DND-41 (cell line): ENCODE measurements around the gene XRN2.

Source experiments
- ATAC-seq: fragments of 200-7000 bp; cut with Tn5 transposase; 3 replicates; pipeline ENCODE4 v1.9.1; 2021; ENCODE audit warnings: low read depth; ENCODE audit not compliant: insufficient read depth
- DNase-seq: peaks from one replicate; pipeline ENCODE4 v3.0.0-alpha.2; 2020
- H2AFZ ChIP-seq: 2 replicates; pipeline ENCODE4 v1.6.0; 2012; ENCODE audit warnings: low read depth, low read length
- H3K27ac ChIP-seq: 2 replicates; pipeline ENCODE4 v1.5.1; 2012; ENCODE audit warnings: low read length, inconsistent platforms
- H3K27me3 ChIP-seq: fragments of 200-600 bp; sonication (generic); 2 replicates; pipeline ENCODE4 v1.6.0; 2012; ENCODE audit warnings: low read length, mild to moderate bottlenecking, inconsistent platforms; ENCODE audit not compliant: insufficient read depth, poor library complexity
- H3K36me3 ChIP-seq: 2 replicates; pipeline ENCODE4 v1.5.1; 2012; ENCODE audit warnings: low read length, inconsistent platforms; ENCODE audit not compliant: insufficient read depth
- H3K4me1 ChIP-seq: 2 replicates; pipeline ENCODE4 v1.5.1; 2012; ENCODE audit warnings: mild to moderate bottlenecking, low read length; ENCODE audit not compliant: insufficient read depth
- H3K4me2 ChIP-seq: 2 replicates; pipeline ENCODE4 v1.6.0; 2012; ENCODE audit warnings: mild to moderate bottlenecking, moderate library complexity, low read length, inconsistent platforms; ENCODE audit not compliant: insufficient read depth
- H3K4me3 ChIP-seq, 2 experiments: fragments of 200-600 bp in 1 of 2; shearing (Covaris generic) in 1 of 2; 2 replicates each; pipeline ENCODE4 v1.5.1; 2012 to 2016; ENCODE audit warnings: inconsistent platforms in 2 of 2, low read length in 2 of 2, mild to moderate bottlenecking in 2 of 2, low read depth in 1 of 2, moderate library complexity in 1 of 2
- H3K79me2 ChIP-seq: 2 replicates; pipeline ENCODE4 v1.6.0; 2012; ENCODE audit warnings: low read length, inconsistent platforms; ENCODE audit not compliant: insufficient read depth
- H3K9ac ChIP-seq: 2 replicates; pipeline ENCODE4 v1.6.0; 2012; ENCODE audit warnings: low read depth, mild to moderate bottlenecking, inconsistent platforms, low read length, moderate library complexity
- H3K9me3 ChIP-seq: 2 replicates; pipeline ENCODE4 v1.5.1; 2012; ENCODE audit warnings: low read length, moderate library complexity, mild to moderate bottlenecking, inconsistent platforms; ENCODE audit not compliant: insufficient read depth, severe bottlenecking
- H4K20me1 ChIP-seq: 2 replicates; pipeline ENCODE4 v1.6.0; 2012; ENCODE audit warnings: low read length; ENCODE audit not compliant: insufficient read depth
- EZH2 ChIP-seq: IDR thresholded peaks from 3 replicates; pipeline ENCODE4 v1.6.1; 2012; ENCODE audit warnings: borderline replicate concordance, low read depth, mild to moderate bottlenecking, moderate library complexity, low read length, inconsistent platforms; ENCODE audit not compliant: severe bottlenecking
- TF ChIP-seq, protein P1 (sequence below): IDR thresholded peaks from 2 replicates; pipeline ENCODE4 v1.5.1; 2012; ENCODE audit warnings: borderline replicate concordance, low read length, moderate library complexity, mild to moderate bottlenecking; ENCODE audit not compliant: poor library complexity, severe bottlenecking; ENCODE audit errors: extremely low read depth

XRN2 gene

DNA sequence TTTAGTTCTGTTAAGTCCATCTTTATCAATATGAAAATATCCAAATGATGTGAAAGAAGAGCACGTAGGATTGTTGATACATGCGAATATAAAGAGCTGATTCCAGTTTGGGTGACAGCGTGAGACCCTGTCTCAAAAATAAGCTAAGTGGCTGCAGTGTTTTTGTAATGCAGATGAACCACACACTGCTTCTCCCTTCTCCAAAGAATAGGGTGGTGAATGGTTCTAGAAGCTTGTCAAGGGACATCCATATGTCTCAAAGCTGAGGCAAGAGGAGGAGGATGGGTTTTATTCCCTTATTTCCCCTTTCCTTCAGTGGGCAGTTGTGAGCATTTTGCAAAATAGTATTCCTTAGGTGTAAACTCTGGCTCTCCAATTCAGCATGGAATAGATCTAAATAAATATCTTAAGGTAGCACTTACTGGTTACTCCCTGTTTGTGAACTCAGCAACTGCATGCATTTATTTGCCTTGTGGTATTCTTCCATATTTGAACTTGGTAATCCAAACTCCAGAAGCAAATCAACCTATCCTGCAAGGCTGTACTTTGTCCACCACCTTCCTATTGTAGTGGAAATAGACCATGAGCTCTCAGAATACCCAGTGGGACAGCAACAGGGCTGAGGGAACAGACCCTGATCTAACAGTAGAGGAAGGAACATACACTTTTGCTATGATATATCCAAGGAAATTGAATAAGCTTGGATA is 38.0 kb downstream of the XRN2 start:
- no peak for ATAC-seq
- H3K27ac ChIP-seq, result no peak overlapping the region
- no peaks in the 10 kb centered on the region for H3K27me3 ChIP-seq
- no peak overlapping the region for H3K4me2 ChIP-seq
- no peak overlapping the region for H3K4me3 ChIP-seq
- peaks cover 21% of the 10 kb centered on the region; the same call in 1 of the 2 replicates for H4K20me1 ChIP-seq
- TF ChIP-seq EZH2, result no peak
- TF ChIP-seq, protein P1, sequence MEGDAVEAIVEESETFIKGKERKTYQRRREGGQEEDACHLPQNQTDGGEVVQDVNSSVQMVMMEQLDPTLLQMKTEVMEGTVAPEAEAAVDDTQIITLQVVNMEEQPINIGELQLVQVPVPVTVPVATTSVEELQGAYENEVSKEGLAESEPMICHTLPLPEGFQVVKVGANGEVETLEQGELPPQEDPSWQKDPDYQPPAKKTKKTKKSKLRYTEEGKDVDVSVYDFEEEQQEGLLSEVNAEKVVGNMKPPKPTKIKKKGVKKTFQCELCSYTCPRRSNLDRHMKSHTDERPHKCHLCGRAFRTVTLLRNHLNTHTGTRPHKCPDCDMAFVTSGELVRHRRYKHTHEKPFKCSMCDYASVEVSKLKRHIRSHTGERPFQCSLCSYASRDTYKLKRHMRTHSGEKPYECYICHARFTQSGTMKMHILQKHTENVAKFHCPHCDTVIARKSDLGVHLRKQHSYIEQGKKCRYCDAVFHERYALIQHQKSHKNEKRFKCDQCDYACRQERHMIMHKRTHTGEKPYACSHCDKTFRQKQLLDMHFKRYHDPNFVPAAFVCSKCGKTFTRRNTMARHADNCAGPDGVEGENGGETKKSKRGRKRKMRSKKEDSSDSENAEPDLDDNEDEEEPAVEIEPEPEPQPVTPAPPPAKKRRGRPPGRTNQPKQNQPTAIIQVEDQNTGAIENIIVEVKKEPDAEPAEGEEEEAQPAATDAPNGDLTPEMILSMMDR, result no peak
- no peaks in the 10 kb centered on the region for H3K9me3 ChIP-seq
- no peak overlapping the region for H3K9ac ChIP-seq
- H3K79me2 ChIP-seq, result peaks cover 8% of the 10 kb centered on the region; the same call in 1 of the 2 replicates
- H3K36me3 ChIP-seq, result peaks cover 91% of the 10 kb centered on the region
- no peaks in the 10 kb centered on the region for H3K4me1 ChIP-seq
- H2AFZ ChIP-seq, result no peak overlapping the region
- no peak for DNase-seq

DNA sequence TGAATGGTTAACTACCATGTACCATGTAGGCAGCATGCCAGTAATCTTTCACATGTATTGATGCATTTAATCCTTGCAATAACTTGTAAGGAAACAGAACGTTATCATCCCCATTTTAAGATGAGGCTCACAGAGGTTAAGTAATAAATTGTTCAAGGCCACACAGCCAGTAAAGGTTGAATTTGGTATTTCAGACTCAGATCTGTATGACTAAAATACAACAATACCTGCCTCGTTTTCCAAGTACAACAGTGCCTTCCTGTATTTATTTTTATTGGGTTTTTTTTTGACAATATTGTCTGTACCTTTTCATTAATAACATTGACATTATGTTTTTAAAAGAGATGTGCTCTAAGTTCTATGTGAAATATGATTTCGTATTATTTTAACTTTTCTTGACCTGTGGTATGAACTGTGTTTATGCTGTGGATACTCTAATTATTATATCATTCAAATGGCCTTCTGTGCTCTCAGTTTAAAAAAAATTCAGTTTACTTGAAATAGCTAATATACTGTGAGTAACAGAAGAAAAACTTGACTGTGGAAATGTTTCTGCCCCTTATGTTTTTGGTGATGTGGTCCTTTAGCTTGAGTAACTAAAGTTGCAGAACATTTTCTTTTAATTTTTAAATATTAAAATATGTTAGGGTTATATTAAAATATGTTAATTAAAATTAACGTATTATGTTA is 39.7 kb downstream of the XRN2 start:
- Histone ChIP-seq H3K27me3 (no peaks in the 10 kb centered on the region), H3K4me2 (no peak overlapping the region), H3K9me3 (no peaks in the 10 kb centered on the region), H3K27ac (no peak overlapping the region), H3K9ac (no peak overlapping the region), H3K4me1 (no peaks in the 10 kb centered on the region), H3K79me2 (peaks cover 8% of the 10 kb centered on the region; the same call in 1 of the 2 replicates), H4K20me1 (peaks cover 11% of the 10 kb centered on the region; the same call in 1 of the 2 replicates), H2AFZ (no peak overlapping the region), H3K4me3 (no peak overlapping the region), H3K36me3 (peaks cover 90% of the 10 kb centered on the region)
- TF ChIP-seq, protein P1, result no peak
- no peak for TF ChIP-seq EZH2
- ATAC-seq (no peak), DNase-seq (no peak)

DNA sequence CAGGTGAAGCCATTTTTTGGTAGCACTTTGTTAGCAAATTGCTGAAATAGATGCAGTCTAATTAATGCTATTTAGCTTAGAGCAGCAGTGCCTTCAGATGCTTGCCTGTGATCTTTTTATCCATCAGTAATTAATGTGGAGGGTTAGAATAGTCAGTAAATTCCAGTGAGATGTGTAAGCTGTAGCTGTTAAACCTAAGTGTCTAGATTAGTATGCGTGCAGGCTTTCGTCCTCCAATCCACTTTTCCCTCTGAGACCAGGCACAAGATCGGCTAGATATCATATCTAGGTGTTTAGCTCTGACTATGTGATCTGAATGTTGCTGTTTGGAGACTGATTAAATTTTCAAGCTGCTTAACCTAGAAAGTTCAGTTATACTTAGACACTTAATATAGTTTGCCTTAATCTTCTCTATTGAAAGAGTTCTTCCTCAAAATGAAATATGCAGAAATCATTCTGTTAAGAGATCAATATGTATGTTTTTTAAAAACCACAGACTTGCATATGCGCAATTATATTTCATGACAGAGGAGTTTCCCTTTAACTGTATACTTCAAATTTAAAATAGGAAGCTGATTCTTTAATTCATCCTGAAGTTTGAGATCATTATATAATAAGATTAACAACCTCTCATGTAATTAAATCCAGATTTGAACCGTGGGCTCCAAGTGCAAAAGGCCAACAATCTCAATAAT is 41.2 kb downstream of the XRN2 start:
- no peak for ATAC-seq
- Histone ChIP-seq H3K4me2 (no peak overlapping the region), H4K20me1 (peaks cover 6% of the 10 kb centered on the region; the same call in 1 of the 2 replicates), H3K27ac (no peak overlapping the region), H2AFZ (no peak overlapping the region), H3K36me3 (peaks cover 92% of the 10 kb centered on the region), H3K4me1 (no peaks in the 10 kb centered on the region), H3K27me3 (no peaks in the 10 kb centered on the region), H3K79me2 (peaks cover 8% of the 10 kb centered on the region; the same call in 1 of the 2 replicates), H3K9ac (no peak overlapping the region), H3K9me3 (no peaks in the 10 kb centered on the region), H3K4me3 (no peak overlapping the region)
- TF ChIP-seq, protein P1, result no peak
- TF ChIP-seq EZH2, result no peak
- no peak for DNase-seq
